ENCODE data around the gene PPM1N.

GRCh38 chr19:45514376-45515051 is 16.3 kb downstream of the PPM1N start:
- TF ChIP-seq CTCF (optimal IDR thresholded peaks at IDR 0.05 in 1 of 3, IDR thresholded peaks at IDR 0.05 in 1 of 3, conservative IDR thresholded peaks at IDR 0.05 in 1 of 3; ENCODE audit: extremely low read depth in 1 of 3, insufficient read depth in 2 of 3, low read length in 3 of 3) (no peak), EZH2 (IDR thresholded peaks at IDR 0.05; ENCODE audit: low read length) (no peak)

Measured in keratinocyte (primary cell).